Measurements from ENCODE around the gene PLXNA2.

The PLXNA2 gene

DNA sequence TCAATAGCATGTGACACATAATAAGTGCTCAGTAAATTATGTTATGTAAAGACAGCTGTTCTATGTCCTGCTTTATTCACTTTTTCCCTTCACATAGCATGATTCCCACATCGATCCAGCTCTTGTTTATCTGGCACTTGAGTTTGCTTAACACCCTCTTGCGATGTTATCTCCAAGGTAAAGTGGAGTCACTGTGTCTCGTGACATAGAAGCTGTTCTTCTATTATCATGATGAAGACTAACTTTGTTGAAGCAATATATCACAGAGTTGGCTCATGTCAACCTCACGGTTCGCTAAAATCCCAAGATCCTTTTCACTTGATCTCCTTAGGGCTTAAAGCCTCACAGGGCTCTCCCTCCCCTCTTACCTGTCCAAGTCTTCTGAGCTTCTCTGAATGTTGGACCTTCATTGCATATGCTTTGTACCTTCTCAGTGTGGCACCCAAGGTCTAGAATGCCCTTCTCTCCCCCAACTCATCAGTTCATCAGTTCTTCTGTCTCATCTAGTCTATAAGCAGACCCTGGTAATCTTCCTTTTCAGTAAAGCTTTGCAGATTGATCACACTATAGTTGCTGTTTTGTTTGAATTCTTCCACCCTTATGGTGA lies 38.0 kb downstream of the PLXNA2 start:
- DNase-seq (ENCODE audit: low read depth) = no peak

DNA sequence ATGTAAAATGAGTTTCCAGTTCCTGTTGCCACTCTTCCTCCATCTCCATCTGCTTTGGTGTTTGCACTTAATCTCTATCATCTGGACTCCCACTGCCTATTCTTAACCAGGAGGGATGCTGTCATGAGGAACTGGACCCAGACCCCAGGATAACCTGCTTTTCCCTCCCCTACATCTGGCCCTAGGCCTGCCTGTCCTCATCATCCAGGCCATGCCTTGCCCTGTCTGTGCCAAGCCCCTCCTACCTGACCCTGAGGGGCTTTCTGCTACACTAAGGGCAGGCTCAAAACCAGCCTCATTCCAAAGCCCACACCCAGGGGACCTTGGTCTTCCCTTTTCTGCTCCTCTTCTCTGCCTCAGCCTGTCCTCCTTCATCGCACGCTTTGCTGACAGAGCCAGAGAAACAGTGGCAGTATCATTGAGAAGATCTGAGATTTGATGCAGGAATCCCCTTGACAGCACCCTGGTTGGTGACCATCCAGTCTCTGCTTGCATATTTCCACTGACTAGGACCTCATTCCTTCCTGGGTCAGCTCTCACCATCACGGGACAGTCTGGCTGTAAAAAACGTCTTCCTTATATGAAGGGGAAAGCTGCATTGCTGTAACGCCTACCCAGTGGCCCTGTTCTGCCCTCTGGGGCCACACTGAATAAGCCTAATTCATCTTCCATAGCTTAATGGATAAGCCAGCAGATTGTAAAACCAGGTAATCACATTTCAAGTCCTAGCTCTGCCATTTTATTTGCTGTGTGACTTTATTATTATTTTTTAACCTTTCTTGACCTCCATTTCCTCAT lies 38.8 kb downstream of the PLXNA2 start:
- no peak for DNase-seq (ENCODE audit: low read depth)

DNA sequence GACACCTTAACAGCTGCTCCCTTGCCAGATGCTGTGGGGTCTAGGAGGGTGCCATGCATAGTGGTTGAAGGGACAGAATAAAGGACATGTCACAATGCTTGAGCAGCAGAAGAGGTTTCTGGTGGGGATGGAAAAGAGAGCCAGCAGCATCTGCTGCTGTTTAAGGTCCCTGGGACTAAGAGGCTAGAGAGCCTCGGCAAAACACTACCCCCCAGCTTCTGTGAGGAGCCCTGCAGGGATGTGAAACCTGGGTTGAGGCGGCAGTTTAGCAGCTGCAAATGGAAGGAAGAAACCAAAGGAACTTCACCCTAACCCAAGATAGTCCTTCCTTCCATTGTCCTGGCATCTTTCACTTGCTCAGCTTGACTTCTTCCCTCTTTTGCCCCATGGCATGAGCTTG lies 39.4 kb downstream of the PLXNA2 start:
- no peak for DNase-seq (ENCODE audit: low read depth)

DNA sequence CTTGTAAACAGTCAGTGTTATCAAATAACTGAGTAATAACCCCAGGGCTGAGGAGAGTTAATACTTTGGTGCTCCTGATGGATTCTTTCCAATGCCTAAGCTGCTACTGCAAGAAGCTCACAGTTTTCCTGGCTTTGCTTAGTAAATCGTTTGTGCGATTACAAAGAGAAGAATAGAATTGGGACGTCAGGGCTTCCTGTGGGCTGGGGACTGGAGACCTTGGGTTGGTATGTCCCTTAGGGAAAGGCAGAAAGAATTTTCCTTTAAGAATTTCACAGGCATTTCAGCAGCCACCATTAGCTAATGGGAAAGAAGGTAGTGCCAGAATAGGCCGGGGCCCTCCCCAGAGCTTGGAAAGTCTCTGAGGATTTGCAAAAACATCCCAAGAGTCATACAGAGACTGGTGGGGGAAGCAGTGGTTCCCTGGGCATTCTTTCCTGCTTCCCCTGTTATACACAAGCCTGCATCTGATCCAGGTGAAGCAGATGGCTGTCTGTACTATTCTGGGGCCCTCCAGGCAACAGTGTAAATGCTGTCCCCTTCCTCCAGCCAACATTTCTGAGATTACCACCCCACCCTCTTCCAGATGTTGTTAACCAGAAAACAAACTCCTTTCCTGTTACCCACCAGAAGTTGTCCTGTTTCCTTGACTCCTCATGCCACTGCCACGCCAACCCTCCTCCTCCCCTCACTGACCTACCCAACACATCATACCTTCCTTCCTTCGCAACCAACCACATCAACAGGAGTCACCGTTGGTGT lies 40.2 kb downstream of the PLXNA2 start:
- no peak for DNase-seq (ENCODE audit: low read depth)

DNA sequence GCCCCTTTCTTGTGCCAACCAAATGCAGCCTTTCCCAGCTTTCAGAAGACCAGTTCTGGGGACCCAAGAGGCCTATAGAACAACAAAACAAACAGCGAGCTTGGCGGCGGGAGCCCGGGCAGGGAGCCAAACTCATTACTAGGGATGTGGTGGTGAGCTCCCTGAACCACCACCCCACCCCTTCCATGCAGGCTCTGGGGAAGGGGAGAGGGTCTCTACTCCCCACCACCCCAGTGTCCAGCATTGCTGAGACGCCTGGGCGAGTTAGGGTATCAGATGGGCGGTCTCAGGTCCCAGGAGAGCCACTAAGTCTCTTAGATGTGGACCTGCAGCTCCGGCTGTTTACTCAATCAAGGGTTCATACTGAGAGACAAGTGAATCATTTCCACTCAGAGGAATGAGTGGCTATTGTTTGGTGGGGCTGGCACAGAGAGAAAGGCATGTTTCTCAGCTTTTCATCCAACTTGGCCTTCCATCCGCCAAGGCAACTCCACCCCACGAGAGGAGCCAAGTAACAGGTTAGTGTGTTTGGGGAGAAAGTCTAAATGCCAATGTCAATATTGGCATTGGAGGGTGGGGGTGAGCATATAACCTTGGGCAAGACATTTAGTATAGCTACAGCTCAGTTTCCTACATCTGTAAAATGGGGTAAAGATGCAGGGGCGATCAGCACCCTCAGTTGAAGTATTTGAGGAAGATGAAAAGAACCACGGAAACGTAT lies 40.9 kb downstream of the PLXNA2 start:
- no peak for DNase-seq (ENCODE audit: low read depth)

DNA sequence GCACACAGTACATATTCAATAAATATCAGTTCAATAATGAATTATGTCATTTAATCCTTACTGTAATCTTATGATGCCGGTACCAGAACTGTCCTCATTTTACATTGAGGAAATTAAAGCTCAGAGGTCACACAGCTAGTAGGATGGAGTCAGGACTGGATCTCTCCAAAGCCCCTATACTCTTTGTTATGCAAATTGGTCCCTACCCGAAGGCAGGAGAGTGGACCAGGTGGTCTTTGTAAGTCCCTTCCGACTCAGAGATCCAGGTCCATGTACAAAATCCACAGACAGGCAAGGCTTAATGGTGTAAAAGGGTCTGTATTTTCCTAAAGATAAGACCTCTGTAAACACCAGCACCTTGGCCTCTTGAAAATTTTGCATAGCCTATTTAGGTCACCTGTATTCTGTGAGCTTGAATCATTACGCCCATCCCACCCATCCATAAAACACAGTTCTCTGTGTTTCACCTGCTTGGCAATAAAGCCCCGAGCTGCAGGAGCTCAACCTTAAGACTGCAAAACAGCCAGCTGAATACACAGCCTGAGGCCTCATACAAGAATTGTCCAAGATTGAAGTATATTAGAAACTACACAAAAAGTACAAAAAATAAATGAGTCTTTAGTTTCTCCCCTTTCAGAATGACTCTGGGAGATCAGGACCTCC lies 41.7 kb downstream of the PLXNA2 start:
- no peak for DNase-seq (ENCODE audit: low read depth)

DNA sequence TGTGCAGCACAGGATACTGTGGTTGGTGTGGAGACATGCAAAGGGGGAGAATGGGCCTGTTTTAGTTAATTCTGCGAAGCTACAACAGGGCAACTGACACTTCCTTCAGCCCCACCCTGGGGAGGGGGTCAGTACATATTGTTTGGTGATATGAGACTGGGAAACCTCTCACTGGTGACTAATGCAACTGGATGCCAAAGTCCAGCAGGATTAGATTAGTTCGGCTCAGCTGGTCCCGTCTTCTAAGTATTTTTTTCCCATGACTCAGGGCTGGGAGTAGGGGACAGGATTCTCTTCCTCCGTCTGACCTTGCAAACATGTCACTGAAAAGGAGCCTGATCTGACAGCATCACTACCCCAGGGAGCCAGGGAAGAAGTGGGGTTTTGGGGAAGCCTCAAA lies 43.0 kb downstream of the PLXNA2 start:
- DNase-seq (ENCODE audit: low read depth) = no peak

DNA sequence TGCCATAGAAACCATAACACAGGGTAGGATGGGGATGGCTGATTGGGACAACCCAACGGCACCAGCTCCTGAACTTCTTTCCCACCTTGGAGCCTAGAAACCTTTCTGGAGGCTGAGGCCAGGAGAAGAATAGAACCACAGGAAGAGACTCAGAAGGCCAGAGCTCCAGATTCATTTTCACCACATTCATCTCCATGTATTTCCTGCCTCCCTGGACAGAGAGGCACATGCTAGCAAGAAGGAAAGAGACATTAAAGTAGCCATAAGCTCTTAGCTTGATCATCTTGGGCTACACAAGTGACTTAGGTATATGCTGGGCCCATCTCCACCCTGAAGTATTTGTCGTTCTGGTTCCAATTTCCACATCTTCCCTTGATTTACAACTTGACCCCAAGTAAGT lies 44.1 kb downstream of the PLXNA2 start:
- no peak for DNase-seq (ENCODE audit: low read depth)

DNA sequence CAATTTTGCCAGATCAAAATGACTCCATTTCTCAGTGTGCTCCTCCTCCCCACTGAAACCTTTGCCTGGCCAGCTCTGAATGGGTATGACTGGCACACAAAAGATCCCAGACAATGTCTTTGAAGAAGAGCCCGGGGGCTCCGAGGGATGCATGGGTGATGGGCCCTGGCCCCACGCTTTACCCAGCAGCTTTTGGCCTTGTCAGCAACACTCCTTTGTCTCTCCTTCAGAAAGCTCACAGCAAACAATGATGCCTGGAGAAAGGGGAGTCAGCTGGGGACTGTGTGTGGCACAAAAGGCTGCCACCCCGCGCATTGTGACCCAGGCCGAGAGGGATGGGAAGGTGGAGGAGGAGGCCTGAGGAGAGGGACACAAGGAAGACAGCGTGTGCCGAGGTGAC lies 45.9 kb downstream of the PLXNA2 start:
- DNase-seq (ENCODE audit: low read depth) = no peak

DNA sequence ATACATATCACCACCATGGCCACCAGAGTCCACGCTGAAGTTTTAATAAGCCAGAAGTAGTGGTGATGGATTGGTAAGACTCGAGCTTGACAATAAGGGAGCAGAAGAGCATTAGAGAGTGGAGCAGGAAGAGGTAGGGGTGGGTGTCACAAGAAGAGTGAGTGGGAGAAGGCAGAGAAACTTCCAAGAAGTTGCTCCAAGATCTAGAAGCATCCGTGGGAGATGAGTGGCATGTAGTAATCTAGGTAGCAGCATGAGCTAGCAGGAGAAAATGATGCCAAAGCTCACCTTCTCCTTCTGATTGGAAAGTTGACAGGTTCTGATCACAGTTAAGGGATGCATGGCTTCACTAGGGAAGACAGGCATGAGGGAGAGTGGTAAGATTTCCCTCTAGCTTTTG lies 49.2 kb downstream of the PLXNA2 start:
- DNase-seq (ENCODE audit: low read depth) = no peak

DNA sequence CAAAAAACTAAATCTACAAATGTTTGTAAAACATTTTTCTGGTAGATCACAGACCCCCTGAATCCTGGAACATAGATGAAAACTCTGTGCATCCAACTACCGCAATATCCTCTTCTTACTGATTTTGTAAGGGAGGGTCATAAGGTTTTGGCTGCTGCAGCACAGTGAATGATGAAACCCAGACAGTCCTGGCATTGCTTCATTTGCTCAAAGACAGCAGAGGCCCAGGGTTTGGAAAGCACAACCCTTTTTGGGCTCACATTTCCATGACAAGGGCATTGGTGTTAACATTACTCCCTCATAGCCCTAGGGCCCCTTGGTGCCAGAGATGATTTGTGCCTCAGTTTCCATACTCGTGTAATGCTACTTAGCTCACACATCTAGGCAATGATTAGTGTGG lies 51.2 kb downstream of the PLXNA2 start:
- no peak for DNase-seq (ENCODE audit: low read depth)

DNA sequence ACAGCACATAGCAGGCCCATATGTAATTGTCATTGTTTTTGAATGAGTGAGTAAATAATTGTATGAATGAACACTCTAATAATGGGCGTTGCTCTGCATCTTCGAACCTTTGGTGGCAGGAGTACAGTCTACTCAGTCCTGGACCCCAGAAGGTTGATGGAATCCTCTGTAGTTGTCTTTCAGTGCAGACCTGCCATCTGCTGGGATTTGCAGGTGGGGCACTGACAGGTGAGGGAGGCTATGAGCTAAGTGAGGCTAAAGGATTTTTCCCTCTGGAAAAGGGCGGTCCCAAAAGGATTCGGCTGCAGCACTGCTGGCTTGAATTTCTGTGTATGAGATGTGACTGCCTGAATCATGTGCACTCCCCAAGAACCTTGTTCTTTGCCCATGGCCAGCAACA lies 53.4 kb downstream of the PLXNA2 start:
- DNase-seq (ENCODE audit: low read depth) = no peak

DNA sequence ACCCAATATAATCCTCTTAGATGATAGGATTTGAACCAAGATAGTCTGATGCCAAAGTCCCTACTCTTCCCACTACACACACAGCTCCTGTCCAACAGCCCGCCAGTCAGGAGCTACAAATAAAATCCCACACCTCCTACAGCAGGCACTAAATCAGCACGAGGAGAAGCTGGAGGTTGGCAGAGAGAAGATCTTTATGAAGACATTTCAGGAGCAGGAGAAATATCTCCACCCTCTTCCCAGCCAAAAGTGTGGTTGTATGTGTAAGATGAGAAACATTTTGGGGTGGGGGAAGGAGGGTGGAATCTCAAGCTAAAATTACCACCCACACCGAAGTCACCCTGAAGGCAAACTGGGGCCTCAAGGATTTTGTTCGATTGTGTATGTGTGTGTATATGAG lies 54.5 kb downstream of the PLXNA2 start:
- no peak for DNase-seq (ENCODE audit: low read depth)

DNA sequence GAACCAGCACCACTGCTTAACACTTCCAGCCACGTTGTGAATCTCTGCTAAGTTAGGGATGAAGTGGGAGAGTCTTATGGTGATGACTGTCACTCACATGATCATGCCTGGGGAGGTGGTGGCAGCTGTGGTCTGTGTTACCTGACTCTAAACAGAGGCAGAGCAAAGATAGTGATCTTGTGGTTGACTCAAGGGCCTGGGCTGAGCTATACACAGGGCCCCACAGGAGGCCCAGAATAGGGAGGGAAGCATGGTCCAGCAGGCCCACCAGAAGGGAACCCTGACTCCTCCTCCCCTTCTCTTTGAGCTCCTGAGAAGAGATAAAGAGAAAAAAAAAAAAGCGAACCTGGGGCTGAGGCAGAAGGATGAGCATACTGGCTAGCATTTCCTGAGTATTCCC lies 55.0 kb downstream of the PLXNA2 start:
- DNase-seq (ENCODE audit: low read depth) = no peak

DNA sequence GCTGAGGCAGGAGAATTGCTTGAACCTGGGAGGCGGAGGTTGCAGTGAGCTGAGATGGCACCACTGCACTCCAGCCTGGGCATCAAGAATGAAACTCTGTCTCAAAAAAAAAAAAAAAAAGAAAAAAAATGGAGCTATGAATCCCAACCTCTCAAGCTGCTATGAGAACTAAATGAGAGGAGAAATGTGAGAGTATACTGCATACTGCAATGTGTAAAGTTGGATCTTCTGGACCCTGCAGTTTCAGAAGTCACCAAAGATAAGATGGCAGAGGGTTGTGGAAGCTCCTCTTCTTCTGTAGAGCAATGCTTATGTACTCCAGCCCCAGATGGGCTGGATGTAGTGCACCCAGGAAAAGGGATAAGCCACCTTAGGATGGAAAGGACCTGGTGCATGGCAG lies 55.6 kb downstream of the PLXNA2 start:
- no peak for DNase-seq (ENCODE audit: low read depth)

DNA sequence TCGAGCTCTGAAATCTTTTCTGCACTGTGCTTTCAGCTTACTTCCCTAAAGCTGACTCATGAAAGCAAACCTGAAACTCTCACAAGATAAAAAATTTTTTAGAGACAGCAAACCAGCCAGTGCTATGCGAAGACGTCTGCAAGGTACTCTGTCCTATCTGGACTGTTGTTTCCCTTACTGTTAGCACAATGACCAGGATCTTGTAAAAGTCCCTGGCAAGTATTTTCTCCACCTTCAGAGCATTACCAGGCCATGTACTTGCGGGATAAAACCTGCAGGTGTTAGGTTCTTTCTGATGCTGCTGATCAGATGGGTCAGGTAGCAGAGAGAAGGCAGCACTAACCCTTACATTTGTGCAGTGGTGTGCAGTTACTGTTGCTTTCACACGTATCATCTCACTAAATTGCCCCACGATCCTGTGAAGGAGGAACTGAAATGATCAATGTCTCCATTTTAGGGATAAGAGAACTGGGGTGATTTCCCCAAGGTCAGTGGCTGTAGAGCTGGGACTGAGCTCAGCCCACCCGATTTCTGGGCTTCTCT lies 56.6 kb downstream of the PLXNA2 start:
- no peak for DNase-seq (ENCODE audit: low read depth)

DNA sequence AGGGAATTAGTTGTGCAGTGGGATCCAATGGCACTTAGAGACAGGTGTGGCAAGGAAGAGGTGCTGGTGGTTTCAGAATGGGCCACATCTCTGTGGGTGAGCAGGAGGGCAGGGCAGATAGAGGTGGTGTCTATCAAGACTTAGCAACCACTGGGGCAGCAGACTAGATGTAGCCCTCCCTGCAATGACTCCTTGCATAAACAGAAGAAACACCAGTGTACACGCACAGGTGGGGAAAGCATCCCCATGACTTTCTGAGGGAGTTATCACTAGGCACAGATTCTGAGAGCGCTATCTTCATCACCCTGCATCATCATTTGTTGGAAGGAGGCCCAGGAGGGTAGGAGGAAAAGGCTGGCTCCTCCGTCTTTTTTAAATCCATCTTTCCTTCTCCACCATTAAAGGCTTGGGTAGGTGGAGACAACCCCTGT lies 58.4 kb downstream of the PLXNA2 start:
- no peak for DNase-seq (ENCODE audit: low read depth)

DNA sequence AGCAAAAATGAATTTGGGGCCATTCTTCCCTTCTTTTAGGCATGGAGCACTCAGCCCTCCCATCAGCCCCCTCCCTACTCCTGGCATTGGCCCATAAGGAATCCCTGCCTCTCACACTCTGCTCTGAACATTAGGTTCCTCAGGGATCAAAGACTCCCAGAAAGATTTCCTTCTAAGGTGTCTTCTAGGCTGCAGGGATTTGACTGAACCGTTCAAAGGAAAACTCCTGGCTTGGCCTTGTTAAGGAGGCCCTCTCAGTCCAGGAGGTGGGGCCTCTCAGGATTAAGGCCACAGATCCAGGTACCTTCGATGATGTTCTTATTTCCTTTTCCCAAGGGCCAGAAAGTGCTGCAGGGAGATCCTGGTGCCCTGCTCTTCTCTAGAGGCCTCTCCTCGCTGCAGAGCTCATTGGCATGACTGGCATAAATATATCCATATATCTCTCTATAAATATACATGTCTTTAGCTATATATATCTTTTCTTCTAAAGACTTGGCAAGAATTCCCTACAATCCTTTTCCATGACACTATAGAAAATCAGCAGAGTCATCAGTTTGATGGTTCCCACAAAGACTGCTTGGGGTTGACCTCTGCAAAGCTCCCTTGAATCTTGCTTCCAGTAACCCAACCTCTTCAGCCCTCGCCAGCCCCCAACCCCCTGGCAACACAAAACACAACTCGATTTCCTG lies 59.1 kb downstream of the PLXNA2 start:
- DNase-seq (ENCODE audit: low read depth) = no peak

DNA sequence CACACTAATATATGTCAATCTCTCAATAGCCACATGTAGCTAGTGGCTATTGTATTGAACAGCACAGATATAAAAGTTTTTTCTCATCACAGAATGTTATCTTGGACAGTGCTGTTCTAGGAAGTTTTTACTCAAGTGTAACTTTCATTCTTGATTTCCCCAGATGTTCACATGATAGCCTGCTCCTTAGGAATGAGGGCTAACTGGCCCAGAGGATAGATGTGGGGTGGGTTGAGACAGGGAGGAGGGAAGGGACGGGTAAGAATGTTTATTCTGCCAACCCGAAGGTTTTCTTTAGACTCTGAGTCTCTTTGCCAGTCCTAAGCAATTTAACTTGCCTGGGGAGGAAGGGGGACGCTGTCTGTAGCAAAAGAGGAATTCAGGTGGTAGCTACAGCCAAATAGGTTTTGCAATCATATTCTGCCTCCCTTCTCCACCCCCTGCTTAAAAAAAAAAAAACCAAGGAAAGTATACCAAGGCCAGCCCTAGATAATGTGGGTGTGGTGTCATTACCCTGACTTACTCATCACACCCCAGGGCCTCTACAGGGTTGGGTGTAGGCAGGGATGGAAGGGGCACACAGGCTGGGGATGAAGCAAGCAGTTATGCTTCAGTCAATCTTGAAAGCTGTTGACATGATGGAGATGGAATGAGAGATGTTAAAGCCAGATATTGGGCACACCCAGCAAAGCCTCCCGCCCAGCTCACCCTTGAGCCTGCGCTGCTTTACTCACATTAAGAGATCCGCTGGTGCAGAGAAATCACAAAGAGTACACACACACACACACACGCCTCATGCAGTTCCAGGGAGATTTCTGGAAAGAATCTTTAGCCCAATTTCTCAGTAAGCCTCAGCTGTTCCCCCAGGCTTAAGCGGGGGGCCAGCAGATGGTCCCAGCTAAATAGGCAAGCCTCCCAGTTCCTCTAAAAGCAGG lies 59.9 kb downstream of the PLXNA2 start:
- no peak for DNase-seq (ENCODE audit: low read depth)

Data from T-helper 22 cell (primary cell).